ENCODE measurements around the gene GLG1.
"Not testable (repeated sequence)": the region's sequence is repeated elsewhere in the genome, so short reads cannot be mapped to it uniquely, and the experiment has no call there.

The GLG1 gene

DNA sequence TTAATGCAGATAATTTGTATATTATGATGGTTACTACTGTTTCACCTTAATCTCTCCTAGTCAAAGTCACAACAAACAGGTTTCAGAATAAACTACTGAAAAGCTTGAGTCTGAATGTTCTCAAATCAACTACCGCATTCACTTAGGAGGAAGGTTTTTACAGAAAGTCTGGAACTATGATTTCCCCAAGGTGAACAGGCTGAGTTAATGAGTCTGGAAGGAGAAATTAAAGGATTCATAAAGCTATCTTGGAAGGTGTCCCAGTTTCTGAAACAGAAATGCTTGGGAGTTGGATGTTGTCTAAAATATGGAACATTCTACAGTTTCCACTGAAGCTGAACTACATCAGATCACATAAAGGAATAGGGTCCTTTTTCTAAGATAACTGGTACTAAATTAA, 69.2 kb downstream of the GLG1 start:
- H3F3A ChIP-seq (ENCODE audit: control insufficient read depth, insufficient read depth); H3K9me3 ChIP-seq (ENCODE audit: control insufficient read depth, insufficient read depth, low read length); H3K4me1 ChIP-seq (ENCODE audit: control insufficient read depth, low read length); H3K36me3 ChIP-seq (ENCODE audit: control insufficient read depth, low read length); H3K9me2 ChIP-seq (replicated peaks; ENCODE audit: control insufficient read depth, low read length); H3K79me2 ChIP-seq (ENCODE audit: control insufficient read depth, low read length); H4K20me1 ChIP-seq (ENCODE audit: control insufficient read depth, insufficient read depth, low read depth, low read length); H3K27me3 ChIP-seq (ENCODE audit: control insufficient read depth, low read length); H3K27ac ChIP-seq (ENCODE audit: low read depth, low read length); H3K4me3 ChIP-seq (ENCODE audit: low read length); H3K4me2 ChIP-seq (ENCODE audit: low read length): not testable (repeated sequence)

DNA sequence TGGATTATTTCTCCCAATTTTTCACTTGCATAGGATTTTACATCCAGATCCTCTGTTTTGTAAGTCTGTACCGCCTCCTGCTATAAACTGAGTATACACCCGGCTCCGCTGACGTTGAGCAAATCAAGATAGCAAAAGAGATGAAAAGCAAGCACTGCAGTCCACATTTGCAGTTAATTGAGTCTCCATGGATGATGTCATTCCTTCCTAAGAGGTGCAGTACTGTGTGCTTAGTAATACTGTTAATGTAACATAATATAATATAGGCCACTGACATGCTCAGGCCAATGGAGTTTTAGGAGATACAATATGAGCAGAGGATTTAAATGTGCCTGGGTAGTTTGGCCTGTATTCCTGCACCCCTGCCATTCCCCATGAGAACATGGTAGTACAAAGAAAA, 72.3 kb downstream of the GLG1 start:
- not testable (repeated sequence) for H3K27me3 ChIP-seq (ENCODE audit: control insufficient read depth, low read length); H3K27ac ChIP-seq (ENCODE audit: low read depth, low read length); H3K4me1 ChIP-seq (ENCODE audit: control insufficient read depth, low read length); H3K4me2 ChIP-seq (ENCODE audit: low read length); H3K9me2 ChIP-seq (replicated peaks; ENCODE audit: control insufficient read depth, low read length); H3K36me3 ChIP-seq (ENCODE audit: control insufficient read depth, low read length); H3K79me2 ChIP-seq (ENCODE audit: control insufficient read depth, low read length); H4K20me1 ChIP-seq (ENCODE audit: control insufficient read depth, insufficient read depth, low read depth, low read length); H3K9me3 ChIP-seq (ENCODE audit: control insufficient read depth, insufficient read depth, low read length); H3F3A ChIP-seq (ENCODE audit: control insufficient read depth, insufficient read depth); H3K4me3 ChIP-seq (ENCODE audit: low read length)

DNA sequence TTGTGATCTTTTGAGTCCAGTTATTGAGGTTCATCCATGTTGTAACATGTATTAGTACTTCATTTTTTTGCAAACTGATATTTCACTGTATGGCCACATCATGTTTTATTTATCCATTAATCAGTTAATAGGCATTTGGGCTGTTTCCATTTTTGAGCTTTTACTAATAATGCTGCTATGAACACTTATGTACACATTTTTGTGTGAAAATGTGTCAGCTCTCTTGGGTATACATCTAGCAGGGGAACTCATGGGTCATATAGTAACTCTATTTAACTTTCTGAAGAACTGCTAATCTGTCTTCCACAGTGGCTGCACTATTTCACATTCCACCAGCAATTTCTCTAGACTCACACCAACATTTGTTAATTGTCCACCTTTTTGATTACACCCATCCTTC, 82.0 kb downstream of the GLG1 start:
- no peak for TF ChIP-seq EZH2phosphoT487 (IDR thresholded peaks at IDR 0.05; ENCODE audit: borderline replicate concordance, low read length)
- TF ChIP-seq, protein P1, sequence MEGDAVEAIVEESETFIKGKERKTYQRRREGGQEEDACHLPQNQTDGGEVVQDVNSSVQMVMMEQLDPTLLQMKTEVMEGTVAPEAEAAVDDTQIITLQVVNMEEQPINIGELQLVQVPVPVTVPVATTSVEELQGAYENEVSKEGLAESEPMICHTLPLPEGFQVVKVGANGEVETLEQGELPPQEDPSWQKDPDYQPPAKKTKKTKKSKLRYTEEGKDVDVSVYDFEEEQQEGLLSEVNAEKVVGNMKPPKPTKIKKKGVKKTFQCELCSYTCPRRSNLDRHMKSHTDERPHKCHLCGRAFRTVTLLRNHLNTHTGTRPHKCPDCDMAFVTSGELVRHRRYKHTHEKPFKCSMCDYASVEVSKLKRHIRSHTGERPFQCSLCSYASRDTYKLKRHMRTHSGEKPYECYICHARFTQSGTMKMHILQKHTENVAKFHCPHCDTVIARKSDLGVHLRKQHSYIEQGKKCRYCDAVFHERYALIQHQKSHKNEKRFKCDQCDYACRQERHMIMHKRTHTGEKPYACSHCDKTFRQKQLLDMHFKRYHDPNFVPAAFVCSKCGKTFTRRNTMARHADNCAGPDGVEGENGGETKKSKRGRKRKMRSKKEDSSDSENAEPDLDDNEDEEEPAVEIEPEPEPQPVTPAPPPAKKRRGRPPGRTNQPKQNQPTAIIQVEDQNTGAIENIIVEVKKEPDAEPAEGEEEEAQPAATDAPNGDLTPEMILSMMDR (IDR thresholded peaks at IDR 0.05; ENCODE audit: low read depth, low read length, poor library complexity, severe bottlenecking), result no peak
- Histone ChIP-seq H3K79me2 (ENCODE audit: control insufficient read depth, low read length) (no peaks in the 10 kb centered on the region), H3K4me1 (ENCODE audit: control insufficient read depth, low read length) (no peaks in the 10 kb centered on the region), H3F3A (ENCODE audit: control insufficient read depth, insufficient read depth) (no peaks in the 10 kb centered on the region), H3K36me3 (ENCODE audit: control insufficient read depth, low read length) (peaks cover 4% of the 10 kb centered on the region; the same call in 1 of the 2 replicates), H3K4me2 (ENCODE audit: low read length) (no peak overlapping the region), H4K20me1 (ENCODE audit: control insufficient read depth, insufficient read depth, low read depth, low read length) (no peaks in the 10 kb centered on the region), H3K27ac (ENCODE audit: low read depth, low read length) (no peak overlapping the region), H3K9me3 (ENCODE audit: control insufficient read depth, insufficient read depth, low read length) (no peaks in the 10 kb centered on the region), H3K27me3 (ENCODE audit: control insufficient read depth, low read length) (no peaks in the 10 kb centered on the region), H3K9me2 (replicated peaks; ENCODE audit: control insufficient read depth, low read length) (no peaks in the 10 kb centered on the region), H3K4me3 (ENCODE audit: low read length) (no peak overlapping the region)

DNA sequence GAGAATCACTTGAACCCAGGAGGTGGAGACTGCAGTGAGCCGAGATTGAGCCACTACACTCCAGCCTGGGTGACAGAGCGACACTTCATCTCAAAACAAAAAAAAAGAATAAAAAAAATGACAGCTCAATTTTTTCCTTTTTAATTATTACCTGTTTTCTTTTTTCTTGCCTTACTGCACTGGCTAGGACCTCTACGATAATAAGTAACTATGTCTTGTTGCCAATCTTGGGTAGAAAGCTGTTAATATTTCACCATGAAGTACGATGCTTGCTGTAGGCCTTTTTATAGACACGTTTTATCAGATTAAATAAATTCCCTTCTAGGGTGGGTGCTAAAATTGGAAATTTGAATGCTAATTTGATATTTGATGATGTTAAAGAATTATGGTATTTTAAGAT, 82.8 kb downstream of the GLG1 start:
- H3K4me1 ChIP-seq (ENCODE audit: control insufficient read depth, low read length), result no peaks in the 10 kb centered on the region
- H3K27ac ChIP-seq (ENCODE audit: low read depth, low read length), result no peak overlapping the region
- H3K4me3 ChIP-seq (ENCODE audit: low read length), result no peak overlapping the region
- no peak overlapping the region for H3K4me2 ChIP-seq (ENCODE audit: low read length)
- no peak for TF ChIP-seq EZH2phosphoT487 (IDR thresholded peaks at IDR 0.05; ENCODE audit: borderline replicate concordance, low read length)
- TF ChIP-seq, protein P1 (IDR thresholded peaks at IDR 0.05; ENCODE audit: low read depth, low read length, poor library complexity, severe bottlenecking), result no peak
- no peaks in the 10 kb centered on the region for H3K79me2 ChIP-seq (ENCODE audit: control insufficient read depth, low read length)
- no peaks in the 10 kb centered on the region for H3K9me3 ChIP-seq (ENCODE audit: control insufficient read depth, insufficient read depth, low read length)
- H3F3A ChIP-seq (ENCODE audit: control insufficient read depth, insufficient read depth), result no peaks in the 10 kb centered on the region
- H4K20me1 ChIP-seq (ENCODE audit: control insufficient read depth, insufficient read depth, low read depth, low read length), result no peaks in the 10 kb centered on the region
- H3K27me3 ChIP-seq (ENCODE audit: control insufficient read depth, low read length), result no peaks in the 10 kb centered on the region
- no peaks in the 10 kb centered on the region for H3K9me2 ChIP-seq (replicated peaks; ENCODE audit: control insufficient read depth, low read length)
- peaks cover 4% of the 10 kb centered on the region; the same call in 1 of the 2 replicates for H3K36me3 ChIP-seq (ENCODE audit: control insufficient read depth, low read length)

DNA sequence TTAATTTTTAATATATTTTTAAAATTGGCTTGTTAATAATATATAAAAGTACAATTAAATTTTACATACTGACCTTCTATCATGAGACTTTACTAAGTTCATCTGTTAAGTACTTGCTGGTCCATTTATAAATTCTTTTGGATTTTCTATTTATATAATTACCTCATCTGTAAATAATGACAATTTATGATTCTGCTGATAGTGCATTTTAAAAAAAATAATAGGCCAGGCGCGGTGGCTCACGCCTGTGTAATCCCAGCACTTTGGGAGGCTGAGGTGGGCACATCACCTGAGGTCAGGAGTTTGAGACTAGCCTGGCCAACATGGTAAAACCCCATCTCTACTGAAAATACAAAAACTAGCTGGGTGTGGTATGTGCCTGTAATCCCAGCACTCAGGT, 83.2 kb downstream of the GLG1 start:
- H4K20me1 ChIP-seq (ENCODE audit: control insufficient read depth, insufficient read depth, low read depth, low read length); H3F3A ChIP-seq (ENCODE audit: control insufficient read depth, insufficient read depth); H3K9me3 ChIP-seq (ENCODE audit: control insufficient read depth, insufficient read depth, low read length); H3K27ac ChIP-seq (ENCODE audit: low read depth, low read length); H3K9me2 ChIP-seq (replicated peaks; ENCODE audit: control insufficient read depth, low read length); H3K4me1 ChIP-seq (ENCODE audit: control insufficient read depth, low read length); H3K4me2 ChIP-seq (ENCODE audit: low read length); H3K36me3 ChIP-seq (ENCODE audit: control insufficient read depth, low read length); H3K4me3 ChIP-seq (ENCODE audit: low read length); H3K27me3 ChIP-seq (ENCODE audit: control insufficient read depth, low read length); H3K79me2 ChIP-seq (ENCODE audit: control insufficient read depth, low read length): not testable (repeated sequence)

All from DOHH2 (cell line).